ENCODE measurements around the gene MAP4K5. TPM values are rescaled to one million over a fixed set of nuclear protein-coding genes. Genes with fewer than 3 reads are reported as not detected.
"Not testable (repeated sequence)": the region's sequence is repeated elsewhere in the genome, so short reads cannot be mapped to it uniquely, and the experiment has no call there.

MAP4K5 gene
- polyA plus RNA-seq, 5 donors: 47.0 to 87.5 (median 66.8) TPM

DNA sequence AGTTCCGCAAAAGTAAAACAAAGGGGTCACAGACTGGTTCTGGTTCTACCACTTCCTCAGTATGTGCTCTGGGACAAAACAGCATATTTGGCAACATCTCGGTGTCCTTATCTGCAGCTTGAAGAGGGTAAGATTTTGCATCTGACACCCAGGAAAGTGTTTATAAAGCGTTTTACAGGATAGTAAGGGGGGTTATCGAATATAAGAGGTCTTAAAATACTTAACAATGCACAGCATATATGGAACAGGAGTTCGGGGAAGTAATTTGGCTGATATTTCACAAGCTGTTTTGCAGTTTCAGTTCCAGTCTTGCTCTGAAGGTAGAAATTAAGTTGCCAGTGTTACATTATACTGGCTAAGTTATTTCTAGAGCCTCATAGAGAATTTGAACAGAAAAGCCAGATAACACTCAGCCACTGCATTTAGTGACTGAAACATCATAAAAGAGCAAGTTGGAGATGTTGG is 904 bp upstream of the MAP4K5 start:
- no peak for DNase-seq

DNA sequence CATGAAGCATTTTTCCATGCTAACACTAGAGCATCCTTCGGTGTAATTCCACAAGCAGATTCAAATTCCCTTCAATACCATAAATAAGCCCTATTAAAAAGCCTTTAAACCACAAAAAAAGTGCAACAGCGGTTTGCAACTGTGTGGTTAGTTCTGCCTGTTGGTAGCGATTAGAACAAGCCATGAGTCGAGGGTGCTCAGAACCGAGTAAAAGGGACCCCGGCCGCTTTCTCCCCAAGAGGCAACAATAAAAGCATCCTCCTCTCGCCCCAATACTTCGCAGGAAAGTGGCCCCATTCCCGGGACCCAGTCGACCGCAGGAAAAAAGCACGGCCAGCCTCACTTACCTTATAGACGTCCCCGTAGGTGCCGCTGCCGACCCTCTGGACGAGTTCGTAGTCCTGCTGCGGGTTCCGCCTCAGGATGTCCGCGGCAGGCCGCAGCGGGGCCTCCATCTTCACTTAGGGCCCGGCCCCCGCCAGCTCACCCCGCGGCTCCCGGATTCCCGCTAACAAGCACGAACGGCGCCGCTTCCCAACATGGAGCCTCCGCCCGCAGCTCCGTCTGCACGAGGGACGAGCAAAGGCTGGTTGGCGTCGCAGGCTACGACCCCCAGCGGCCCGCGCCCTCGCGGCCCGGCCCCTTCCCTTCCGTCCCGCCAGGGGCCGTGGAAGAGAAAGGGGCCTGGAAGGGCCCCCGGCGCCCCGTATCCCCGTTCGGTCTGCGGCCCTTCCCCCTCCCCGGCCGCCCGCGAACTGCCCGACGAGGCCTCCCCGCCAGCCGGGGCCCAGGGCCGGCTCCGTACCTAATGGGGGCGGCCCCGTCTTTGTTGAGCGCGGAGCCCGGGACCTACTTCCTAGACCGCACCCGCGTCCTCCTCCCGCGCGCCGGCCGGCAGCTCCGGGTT is 521 bp downstream of the MAP4K5 start:
- peak; percentile 52 to 71 for DNase-seq

DNA sequence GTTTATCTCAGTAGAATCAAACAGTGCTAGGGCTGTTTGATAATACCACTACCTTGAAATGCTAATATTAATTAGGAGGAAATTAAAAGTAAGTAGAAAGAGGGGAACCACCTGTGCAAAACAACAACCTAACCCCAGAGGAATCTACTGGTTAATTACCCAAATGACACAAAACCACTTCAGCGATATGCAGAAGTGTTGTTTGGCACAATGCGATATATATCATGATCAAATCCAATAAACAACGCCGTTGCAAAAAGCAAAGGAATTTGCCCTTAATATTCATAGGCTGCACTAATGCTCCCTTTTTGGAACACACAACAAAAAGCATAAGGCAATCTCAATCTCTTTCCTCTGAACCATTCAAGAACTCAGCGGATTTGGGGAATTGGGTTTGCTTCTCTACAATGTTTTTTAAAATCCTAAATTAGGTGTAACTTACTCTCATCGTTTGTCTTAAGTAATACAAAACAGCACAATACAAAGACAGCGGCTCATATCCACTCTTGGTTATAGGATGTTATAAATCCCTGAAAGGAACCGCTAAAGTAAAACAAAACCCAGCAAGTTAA is 1.5 kb downstream of the MAP4K5 start:
- DNase-seq: peak in 1 of 2 donors; percentile 14

DNA sequence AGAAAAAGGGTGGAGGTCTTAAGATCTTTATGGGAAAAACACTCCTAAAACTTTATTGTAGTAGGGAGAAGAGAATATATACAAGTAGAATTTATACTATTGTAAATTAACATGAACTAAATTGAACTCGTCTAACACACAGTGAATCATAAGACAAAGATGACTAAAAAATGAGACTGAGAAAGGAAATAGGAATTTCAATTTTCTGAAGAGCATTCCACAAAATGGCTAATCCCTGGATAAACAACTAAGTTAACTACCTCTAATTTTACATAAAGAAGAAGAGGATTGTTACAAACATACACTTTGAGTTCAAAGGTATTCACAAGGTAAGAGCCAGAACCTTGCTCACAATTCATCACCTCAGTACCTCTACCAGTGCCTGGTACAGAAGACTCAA is 2.0 kb downstream of the MAP4K5 start:
- no peak for DNase-seq

DNA sequence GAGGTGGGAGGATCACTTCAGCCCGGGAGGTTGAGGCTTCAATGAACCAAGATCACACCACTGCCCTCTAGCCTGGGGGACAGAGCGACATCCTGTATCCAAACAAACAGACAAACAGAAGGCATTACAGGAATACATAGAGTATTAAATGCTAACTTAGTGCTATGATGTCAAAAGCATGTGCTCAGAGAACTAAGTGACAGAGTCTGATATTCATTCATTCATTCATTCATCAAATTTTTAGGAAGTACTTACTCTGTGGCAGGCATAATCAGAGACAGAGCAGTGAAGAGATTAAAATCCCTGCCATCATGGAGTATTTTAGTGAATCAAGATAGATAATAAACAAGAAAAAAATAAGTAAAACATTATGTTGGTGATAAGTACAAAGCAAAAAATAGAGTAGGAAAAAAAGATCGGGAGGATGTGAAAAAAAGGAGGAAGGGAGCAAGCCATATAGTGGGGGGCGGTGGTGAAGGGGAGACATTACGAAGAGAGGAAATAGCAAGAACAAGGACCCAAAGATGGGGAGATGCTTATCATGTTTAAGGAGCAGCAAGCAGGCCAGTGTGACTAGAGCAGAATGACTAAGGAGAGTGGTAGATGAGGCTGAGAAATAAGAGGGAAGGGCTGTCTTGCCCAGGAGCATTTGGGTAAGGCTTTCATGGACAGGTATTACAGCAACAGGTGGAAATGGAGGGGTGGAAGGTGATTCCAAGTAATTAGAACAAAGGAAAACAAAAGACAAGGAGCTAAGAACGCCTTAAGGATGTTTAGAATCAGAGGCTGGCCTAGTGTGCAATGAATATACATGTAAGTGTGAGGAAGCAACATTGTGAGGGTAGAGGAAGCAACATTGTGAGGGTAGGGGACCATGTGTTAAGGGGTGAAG is 2.8 kb downstream of the MAP4K5 start:
- DNase-seq: no peak

DNA sequence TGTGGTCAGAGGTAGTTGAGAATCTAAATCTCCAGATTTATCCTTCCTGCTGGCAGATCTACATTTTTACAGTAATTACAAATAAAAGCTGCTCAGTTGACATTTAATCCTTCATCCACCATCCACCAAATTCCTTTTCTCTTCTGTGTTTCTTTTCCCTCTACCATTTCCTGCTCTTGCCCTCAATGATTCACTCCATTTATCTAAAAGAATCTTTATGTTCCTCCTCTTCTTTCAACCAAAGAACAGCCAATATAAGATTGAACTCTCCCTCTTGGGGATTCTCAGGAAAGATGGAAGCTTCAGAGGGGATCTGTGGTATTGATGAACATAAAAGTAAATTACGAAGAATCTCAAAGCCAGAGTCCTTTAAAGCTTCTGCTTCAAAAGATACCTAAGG is 4.4 kb downstream of the MAP4K5 start:
- DNase-seq: no peak

DNA sequence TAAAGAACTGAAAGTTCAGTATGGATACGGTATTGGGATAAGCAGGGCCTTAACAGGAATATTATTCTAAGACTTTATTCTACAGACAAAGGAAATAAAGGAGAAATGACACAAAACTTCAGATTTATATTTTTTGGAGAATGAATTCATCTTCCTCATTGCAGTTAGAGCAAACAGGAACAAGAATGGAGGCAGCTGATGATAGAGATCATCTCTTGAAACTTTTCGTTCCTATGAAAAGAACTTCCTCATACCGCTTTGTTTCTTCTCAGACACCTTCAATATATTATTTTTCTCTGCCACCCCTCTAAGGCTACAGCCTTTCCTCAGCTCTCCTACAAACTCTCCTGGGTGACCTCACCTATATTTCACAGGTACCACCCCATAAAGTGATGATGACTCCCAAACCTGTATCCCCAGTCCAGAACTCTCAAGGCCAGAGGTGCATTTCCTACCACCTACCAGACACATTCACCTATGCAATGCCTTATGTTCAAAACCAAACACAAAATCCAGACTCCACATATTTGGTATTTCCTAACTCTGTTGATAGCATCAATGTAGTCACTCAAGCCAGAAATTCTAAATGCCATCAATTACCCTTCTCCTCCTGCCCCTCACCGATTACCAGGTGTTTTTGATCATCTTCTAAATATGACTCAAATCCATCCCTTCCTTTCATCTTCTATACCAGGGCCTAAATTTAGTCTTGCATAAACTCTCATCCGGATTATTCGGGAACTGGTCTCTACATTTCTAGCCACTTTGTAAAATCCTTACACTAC is 7.4 kb downstream of the MAP4K5 start:
- DNase-seq: no peak

DNA sequence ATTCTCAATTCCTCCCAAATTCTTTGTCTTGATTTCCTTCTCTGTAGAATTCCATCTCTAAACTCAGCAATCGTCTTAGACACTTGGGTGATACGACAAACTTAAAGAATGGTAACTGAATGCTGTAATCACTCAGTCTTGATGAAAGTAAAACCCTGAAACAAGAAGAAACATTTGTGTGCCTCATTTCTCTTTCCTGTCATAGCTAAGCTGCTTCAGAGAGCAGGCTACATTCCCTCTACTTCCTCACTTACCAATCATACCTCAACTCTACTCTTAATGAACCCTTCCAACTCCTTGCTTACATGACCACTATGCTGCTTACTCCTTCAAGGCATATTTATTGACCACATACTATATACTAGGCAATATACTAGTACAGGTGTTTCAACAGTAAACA is 8.3 kb downstream of the MAP4K5 start:
- DNase-seq: no peak

DNA sequence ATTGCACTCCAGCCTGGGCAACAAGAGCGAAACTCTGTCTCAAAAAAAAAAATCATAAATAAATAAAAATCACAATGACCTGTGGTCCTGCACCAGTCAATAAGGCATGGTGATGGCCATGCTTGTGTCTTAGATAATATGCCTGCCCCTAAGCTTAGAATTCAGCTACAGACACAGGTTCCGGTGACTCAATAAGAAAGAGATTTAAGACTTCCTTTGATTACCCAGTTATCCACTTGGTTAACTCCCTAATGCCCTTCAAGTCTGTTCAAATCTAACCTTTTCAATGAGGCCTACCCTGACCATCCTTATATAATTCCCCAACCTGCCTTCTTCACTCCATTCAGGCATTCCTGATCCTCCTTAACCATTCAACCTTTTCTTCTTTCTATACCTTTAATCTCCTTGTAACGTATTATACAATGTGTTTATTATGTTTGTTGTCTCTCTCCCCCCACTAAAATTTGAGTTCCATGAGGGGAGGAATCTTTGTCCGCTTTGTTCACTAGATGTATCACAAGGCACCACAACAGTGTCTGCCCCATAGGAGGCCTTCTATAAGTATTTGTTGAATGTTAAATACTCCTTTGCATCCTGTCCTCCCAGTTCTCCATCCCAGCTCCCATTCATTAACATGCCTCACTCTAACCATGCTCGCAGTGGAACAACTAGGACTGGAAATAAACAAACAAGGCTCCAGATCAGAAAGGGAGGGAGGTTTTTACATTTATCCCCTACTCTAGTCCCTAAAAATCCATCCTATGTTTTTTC is 8.9 kb downstream of the MAP4K5 start:
- no peak for DNase-seq

DNA sequence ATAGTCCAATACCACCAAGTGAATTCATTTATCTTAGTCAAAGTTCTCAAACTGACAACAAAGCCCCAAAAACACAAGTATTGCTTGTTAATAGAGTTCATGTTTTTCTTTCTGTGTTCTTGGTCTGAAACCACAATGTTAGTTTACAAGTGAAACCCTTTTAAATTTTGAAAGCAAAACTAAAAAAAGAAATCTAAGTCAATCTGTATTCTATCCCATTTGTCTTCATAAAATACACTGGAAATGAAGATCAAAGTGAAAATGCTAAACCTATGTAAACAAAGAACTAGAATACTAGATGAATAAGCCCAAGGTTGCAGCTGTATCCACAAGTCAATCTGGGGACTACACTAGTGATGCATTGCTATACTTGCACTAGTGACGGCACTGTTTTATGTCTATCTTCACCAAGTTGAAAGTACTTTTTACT is 10.4 kb downstream of the MAP4K5 start:
- DNase-seq: no peak

DNA sequence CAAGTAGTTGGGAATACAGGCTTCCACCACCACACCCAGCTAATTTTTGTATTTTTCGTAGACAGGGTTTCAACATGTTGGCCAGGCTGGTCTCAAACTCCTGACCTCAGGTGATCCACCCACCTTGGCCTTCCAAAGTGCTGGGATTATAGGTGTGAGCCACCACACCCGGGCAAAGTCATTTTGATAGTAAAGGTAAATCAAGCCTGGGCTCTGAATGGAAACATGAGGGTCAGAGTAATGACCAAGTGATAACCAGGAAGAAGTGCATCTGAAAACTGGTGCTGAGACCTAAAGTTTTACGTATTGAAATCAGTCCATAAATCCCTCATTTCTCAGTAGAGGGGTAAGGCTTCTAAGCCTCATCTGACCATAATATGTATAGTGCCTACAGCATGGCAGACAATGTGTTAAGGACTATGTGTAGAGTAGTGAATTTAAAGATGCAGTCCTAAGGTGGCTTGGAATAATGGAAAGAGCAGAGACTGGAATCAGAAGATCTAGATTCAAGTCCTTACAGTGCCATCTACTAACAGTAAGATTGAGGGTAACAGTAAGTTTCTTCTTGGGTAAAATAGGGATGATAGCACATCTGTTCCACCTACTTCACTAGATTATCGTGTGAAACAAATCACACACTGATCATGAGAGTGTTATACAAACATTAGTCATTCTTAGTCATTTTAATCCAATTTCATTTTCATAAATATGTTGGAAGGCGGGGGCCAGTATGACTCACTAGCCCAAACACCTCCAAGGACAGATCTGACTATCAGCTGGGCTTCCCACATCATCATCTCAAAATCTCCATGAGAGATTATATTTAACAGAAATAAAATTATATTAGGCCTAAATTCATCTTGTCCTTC is 11.2 kb downstream of the MAP4K5 start:
- DNase-seq: no peak

DNA sequence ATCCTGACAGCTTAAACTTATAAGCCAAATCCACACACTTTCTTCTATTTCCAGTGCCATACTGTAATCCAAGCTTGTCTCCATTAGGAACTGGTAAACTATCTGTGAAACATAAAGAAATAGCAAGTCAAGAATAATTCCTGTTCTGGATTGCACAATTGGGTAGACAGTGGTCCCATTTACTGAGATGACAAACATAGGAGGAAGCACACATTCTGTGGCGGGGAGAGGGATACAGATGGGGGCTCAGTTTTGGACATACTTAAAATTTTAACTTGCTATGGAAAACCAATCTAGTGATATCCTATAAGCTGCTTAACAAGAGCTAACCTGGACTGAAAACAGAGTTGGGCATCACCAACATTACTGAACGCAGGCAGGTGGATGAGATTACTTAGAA is 16.3 kb downstream of the MAP4K5 start:
- no peak for DNase-seq

DNA sequence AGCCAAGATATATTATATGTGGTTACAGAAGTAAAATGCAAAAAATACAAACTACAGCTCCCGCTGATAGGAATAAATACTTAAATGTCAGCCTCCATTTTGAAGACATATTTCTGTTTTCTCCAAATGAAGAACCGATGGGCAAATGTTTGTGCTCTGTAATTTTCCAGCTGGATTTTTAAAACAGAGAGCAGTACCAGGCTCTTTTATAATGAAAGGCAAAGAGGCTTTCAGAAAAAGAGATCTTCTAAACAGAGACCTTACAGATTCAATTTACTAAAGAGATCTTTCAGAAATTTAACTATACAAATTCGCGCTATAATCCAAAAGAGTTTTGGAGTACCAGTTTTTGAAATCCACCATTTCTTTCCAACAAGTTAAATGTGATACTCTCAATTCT is 19.9 kb downstream of the MAP4K5 start:
- DNase-seq: no peak

DNA sequence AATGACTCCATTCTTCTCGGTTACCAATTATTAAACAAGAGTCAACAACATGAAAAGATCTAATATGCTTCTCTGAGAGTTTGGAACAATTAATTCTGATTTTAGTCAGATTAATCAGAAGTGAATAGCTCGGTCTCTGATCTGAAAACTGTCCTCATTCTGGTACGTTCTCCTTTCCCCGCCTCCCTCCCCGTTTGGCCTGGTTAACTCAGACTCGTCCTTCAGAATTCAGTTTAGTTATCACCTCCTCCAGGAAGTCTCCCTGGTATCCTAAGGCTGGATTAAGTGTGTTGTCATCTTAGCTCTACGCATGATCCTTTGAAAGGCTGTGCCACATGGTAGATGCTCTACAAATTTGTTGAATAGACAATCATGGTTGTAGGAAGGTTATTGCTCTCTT is 22.2 kb downstream of the MAP4K5 start:
- no peak for DNase-seq

DNA sequence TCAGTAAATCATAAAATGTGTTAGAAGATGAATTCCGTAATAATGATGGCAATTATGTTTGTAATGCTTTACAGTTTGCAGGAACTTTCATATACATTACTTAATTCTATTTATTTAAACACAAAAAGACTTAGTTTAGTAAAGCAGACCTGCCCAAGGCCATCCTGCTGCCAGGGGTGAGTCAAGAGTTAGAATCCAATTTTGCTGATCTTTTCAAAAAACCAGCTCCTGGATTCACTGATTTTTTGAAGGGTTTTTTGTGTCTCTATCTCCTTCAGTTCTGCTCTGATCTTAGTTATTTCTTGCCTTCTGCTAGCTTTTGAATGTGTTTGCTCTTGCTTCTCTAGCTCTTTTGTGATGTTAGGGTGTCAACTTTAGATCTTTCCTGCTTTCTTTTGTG is 25.3 kb downstream of the MAP4K5 start:
- not testable (repeated sequence) for DNase-seq

DNA sequence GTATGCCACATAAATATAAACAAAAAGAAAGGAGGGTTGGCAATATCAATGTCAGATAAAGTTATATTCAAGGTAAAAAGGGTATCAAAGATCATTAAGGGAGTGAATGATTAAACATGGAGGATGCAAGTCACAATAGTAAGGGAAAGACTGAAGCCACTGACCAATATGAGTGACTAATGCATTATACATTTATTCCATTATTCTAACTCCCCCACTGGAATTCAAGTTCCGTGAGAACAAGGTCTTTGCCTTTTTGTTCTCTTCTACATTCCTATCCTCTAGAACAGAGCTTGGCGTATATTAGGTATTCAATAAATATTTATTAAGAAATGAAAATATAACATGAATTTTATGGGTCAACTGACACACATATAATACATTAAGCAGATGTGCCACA is 30.7 kb downstream of the MAP4K5 start:
- no peak for DNase-seq

DNA sequence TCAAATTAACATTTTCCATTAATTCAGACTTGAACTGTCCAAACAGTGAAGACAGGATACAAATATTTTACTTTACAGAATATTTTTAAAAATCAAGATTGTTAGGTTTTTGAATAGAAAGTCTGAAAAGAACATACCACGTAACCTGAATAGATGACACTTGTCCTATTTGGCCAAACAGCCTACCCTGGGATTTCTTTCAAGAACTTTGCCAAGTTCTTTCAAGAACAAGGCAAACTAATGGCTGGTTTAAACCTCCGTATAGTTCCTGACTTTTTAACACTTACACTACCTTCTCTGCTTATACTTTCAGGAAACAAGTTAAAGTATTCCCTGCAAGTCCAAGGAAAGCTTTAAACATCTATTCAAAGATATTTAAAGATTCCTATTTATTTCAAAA is 35.0 kb downstream of the MAP4K5 start:
- no peak for DNase-seq

DNA sequence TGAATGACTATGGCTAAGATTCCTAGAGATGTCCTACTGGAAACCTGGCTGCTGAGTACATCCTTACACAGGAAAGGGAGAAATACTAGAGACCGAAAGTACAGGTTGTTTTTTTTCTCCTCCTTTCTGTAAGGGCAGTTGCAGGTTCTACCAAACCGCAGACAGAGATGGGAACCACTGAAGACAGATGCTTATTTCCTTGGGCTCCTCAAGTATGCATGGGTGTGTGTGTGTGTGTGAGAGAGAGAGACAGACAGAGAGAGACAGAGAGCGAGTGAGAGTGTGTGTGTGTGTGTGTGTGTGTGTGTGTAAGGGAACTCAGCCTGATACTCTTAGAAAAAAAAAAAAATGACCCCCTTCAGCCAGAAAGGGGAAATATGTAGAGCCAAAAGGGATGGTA is 42.5 kb downstream of the MAP4K5 start:
- DNase-seq: no peak

DNA sequence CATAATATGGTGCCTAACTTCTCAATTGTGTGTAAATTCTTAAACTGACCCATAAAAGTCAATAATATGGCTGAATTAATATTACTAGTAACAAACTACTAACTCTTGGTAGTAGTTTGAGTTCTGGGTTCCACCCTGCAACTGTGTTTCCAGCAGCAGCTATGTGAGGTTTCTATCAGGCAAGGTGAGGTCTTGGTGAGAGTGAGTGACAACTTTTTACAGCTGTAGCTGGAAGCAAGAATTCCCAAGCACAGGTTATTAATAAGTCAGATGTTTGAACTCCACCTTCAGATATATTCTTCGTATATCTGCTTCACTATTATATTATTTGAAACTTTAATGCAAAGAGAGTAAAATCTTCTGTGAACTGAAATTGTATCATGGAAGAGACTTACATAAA is 43.8 kb downstream of the MAP4K5 start:
- DNase-seq: no peak

DNA sequence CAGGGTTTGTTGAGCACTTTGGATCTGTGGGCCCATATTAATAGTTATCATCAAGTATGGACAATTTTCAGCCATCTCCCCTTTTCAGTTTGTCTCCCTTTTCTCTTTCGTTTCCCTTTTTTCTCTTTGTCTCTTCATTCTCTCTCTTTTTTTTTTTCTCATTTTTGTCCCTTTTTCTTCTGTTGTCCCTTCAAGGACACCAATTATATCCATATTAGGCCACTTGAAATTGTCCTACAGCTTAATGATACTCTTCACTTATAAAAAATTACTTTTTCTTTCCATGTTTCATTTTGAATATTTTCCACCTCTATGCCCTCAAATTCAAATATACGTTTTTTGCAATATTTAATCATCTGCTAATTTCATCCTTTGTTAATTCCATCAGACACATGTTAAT is 53.3 kb downstream of the MAP4K5 start:
- DNase-seq: no peak
